Daoy (cell line): ENCODE measurements around the gene ZNF766. TPM values are rescaled to one million over a fixed set of nuclear protein-coding genes. Genes with fewer than 3 reads are reported as not detected.

Source experiments
- DNase-seq: peaks from one replicate; pipeline ENCODE4 v3.0.0-alpha.2; 2015; ENCODE audit warnings: low read depth
- total RNA-seq: library from RNA; depleted of rRNA; stranded (reverse); fragments of >200 nt; shearing (Covaris generic); gene quantifications from 2 replicates; pipeline ENCODE4 v1.2.3, GENCODE V29; 2014; rRNA removed

Gene ZNF766
- 7.5 and 12.5 TPM in 2 replicates for total RNA-seq

DNA sequence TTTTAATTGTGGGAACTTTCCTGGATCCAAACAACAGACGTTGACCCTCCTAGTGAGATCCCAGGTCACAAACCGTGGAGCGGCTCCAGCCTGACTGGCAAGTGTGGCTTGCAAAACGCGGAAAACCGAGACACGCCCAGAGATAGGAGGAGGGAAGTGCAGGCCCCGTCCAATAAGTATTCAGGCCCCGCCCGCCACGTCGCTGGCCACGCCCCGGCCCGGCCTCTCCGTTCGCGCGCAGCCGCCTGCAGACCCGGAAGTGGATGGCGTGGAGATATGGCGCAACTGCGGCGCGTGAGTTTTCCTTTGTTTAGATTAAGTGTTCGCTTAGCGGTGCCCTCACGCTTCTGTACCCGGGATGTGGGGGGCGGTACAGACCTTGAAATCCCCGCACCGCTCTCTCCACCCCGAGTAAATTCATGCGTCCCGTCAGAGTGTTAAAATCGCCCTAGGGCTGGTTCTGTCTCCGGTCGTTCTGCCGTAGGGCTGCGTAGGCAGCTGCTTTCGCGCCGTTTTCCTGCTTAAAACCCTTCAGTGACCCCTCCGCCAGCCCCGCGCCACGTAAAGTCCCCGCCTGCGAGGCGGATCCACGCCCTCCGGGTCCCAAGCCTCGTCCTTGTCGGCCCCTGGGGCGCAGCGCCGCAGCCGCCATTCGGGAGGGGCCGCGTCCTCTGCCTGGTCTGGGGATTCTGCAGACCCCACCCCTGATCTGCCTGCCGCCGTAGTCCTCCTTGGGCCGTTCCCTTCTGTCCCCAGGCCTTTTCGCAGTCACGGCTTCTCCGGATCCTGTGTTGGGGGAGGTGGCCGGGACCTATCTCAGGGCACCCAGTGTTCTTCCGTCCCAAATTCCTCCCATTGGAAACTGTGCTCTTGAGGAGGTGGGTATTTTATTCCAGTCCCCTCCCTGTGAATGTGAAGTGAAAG is at the start of gene ZNF766:
TSS of gene ZNF766 (plus strand) at position 250 of the 924 bp plus-strand sequence. CDS start at position 277, 27 bp downstream.
- DNase-seq = peak; percentile 97

DNA sequence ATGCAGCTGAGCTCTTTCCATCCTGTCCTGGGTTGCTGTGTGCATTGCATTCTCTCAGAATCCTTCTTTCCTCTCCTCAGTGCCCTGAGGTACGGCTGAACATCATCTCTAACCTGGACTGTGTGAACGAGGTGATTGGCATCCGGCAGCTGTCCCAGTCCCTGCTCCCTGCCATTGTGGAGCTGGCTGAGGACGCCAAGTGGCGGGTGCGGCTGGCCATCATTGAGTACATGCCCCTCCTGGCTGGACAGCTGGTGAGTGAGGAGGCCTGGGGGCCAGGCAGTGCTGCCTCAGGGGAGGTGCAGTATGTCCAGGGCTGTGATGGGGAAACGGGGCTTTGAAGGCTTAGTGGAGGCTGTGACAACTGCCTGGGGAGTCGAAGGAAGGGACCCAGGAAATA is 49.8 kb upstream of the ZNF766 start:
- no peak for DNase-seq

DNA sequence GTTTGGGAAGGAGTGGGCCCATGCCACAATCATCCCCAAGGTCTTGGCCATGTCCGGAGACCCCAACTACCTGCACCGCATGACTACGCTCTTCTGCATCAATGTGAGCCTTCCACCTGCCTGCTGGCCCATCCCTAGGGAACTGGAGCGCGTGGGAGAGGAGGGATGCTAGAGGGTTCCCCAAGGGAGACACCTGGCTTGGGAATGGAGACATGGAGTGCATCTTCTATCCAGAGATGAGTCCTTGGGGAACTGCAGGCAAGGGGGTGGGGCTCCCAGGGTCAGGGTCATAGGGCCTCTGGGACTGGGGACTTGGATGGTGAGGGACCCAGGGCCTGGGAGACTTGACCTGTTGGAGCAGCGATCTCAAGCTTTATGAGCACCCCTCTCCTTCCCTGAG is 48.4 kb upstream of the ZNF766 start:
- DNase-seq = no peak

DNA sequence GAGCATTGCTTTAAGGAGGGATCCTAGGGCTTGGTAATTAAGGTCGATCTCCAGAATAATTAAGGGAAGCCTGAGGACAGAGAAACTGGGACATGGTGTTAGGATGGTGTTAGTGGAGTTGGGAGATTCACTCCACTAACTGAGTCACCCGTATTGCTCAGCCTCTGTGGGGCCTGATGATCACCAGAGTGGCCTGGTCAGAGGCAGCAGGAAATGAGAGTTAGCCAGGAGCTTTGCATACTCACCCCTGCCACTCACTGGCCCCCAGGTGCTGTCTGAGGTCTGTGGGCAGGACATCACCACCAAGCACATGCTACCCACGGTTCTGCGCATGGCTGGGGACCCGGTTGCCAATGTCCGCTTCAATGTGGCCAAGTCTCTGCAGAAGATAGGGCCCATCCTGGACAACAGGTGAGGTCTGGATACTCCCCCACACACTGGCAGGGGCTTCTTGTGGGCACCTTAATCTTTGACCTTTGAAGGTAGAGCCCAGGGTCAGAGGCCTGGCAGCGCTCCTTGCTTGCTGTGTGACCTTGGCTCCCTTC is 47.5 kb upstream of the ZNF766 start:
- DNase-seq = no peak

DNA sequence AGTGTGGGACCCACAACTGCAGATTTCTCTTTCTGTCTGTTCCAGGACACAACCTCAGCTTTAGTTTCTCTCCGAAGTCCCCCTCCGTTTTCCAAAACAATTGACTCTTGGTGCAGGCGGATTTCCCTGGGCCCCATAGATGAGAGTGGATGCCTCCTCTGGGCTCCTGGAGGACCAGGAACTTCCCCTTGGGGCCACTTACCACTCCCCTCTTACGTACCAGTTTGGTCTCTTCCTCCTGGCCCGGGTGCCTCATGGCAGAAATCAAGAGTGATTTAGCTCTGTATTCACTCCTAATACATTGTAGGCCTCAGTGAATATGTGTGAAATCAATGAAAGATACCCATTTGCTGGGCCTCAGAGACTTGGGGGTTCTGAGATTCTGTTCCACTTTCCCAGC is 45.2 kb upstream of the ZNF766 start:
- DNase-seq = no peak

DNA sequence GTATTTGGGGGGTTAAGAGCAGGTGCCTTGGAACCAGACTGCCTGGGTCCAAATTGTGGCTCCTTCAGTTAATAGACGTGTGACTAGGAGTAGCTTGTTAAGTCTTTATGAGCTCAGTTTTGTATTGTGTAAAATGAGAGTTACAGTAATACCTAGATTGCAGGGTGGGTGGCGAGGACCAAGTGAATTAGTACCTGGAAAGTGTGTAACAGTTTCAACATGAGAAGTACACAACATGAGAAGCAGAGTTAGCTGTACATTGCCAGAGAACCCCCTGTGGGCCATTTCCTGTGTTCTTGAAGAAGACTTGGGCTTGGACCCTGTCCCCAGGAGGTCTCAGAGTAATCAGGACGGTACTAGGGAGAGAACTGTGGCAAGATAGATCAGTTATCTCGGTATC is 42.7 kb upstream of the ZNF766 start:
- no peak for DNase-seq

DNA sequence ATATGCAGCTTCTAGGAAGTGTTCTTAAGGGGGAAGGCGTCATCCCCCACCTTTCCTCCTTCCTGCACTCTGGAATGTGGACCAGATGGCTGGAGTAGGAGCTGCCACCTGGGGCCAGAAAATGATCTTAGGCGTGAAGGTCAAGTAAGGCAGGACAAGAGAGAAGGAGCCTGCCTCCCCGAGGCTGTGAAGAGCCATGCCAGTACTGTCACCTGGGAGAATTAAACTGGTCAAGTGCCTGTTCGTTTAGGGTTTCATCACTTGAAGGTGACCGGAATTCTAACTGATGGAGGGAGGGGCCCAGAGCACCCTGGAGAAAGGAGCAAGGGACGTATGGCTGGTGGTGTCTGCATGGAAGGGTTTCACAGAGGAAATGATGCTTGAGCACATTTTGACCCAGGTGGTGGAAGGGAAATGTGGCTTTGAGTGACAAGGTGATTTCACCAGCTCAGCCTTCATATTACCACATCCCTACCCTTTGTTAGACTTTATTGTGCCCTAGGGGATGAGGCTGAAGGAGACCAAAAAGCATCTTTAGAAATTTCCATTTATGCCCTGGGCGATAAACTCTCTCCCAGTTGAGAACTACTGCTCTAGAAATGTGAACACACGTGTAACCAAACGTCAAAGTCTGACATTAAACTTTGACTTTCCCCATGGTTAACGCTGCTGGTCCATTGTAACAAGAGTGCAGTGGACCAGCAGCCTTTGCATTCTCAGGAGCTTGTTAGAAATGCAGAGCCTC is 42.0 kb upstream of the ZNF766 start:
- DNase-seq = no peak

DNA sequence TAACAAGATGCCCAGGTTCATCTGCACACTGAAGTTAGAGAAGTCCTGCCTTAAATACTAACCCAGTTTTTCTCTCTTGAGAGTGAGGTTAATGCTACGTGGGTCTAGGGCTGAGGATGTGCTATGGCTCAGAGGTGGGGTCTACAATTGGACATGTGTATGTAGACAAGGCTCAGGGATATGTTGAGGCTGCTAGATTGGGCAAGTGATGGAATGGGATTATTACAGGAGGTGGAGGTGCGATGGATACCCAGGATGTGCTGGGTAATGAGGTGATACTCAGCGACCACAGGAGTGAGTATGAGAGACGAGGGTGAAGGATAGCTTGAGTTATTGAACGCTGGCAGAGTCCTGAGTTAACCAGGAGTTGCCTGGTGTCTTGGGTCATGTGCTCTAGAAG is 41.4 kb upstream of the ZNF766 start:
- DNase-seq = no peak

DNA sequence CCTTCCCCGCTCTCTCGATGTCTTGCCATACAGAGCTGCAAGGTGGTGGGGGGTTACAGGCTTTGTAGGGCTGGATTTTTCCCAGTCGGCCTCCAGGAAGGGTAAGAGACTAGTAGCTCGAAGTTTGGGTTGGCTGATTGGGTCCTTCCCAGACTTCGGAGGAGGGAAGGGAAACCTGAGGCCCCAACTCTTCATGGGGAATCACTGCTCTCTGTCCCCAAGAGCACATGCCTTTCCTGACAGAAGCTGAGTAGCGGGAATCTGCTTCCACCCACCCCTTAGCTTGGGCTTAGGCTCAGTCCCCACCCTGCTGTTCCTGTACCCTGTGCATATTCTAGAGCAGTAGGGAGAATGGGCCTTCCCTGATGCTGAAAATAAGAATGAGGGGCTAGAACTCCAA is 39.9 kb upstream of the ZNF766 start:
- DNase-seq = no peak

DNA sequence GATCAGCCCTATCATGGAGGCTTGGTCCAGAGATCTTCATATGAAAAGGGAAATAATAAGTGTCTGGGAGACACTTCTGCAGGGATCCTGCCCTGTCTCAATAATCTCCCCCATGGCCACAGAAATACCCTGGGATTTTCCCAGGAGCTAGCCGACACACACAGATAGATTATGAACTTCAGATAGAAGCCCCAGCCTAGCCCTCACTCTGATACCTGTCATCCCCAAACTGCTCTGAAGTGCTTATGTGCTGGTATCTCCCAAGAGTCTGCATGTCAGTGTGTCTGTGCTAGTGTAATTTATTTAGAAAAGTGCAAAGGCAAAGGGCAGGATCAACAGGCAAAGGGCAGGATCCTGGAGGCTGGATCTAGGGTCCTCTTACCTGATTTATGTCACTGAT is 38.7 kb upstream of the ZNF766 start:
- DNase-seq = no peak

DNA sequence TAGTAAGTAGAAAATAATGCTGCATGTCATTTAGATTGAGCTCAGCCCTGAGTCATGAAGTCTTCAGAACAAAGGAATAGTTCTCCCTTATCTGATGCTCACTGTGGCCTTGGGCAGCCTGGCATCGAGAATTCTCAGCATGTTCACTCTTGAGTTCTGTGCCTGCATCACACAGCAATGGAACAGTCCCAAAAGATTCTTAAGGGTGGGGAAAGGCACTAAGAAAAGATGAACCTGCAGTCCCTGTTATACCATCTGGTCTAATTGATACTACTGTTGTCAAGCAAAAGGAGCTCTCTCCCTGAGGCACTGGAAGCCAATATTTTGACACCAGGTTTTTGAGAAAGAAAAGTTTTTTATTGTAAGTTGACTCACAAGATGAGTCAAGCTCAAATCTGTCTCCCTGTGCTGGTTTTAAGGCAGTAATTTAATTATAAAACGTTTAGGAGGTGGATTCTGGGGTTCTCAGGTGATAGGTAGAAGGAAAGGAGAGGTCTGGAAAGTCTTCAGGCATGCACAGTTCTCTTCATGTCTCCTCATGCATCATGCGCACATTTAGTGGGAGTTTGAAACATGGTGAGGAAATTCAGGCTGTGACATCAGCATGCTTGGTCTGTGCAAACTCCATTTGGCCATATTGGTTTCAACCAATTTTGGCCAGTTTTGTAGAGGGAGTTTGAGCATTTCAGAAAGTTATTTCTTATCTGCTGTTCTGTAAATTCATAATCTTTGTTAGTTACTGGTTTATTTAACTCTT is 38.1 kb upstream of the ZNF766 start:
- no peak for DNase-seq

DNA sequence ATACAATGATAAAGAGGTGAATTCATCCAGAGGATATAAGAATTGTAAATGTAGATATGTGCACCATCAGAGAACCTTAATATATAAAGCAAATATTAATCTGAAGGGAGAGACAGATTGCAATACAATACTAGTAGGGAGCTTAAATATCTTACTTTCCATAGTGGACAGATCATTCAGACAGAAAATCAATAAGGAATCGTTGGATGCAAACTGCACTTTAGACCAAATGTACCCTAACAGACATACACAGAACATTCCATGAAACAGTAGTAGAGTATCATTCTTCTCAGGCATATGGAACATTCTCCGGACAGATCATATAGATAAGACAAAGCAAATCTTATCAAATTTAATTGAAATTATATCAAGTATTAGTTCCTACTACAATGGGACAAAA is 35.0 kb upstream of the ZNF766 start:
- DNase-seq = no peak

DNA sequence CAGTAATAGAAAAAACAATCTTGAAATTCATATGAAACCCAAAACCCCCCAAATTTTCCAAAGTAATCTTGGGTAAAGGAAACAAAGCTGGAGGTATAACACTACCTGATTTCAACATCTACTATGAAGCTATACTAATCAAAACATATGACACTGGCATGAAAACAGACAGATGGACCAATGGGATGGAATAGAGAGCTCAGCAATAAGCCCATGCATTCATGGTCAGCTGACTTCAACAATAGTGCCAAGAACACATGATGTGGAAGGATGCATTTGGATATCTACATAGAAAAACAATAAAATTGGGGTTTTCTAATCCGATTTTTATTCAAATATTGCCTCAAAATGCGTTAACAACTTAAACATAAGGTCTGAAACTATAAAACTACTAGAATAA is 32.2 kb upstream of the ZNF766 start:
- no peak for DNase-seq

DNA sequence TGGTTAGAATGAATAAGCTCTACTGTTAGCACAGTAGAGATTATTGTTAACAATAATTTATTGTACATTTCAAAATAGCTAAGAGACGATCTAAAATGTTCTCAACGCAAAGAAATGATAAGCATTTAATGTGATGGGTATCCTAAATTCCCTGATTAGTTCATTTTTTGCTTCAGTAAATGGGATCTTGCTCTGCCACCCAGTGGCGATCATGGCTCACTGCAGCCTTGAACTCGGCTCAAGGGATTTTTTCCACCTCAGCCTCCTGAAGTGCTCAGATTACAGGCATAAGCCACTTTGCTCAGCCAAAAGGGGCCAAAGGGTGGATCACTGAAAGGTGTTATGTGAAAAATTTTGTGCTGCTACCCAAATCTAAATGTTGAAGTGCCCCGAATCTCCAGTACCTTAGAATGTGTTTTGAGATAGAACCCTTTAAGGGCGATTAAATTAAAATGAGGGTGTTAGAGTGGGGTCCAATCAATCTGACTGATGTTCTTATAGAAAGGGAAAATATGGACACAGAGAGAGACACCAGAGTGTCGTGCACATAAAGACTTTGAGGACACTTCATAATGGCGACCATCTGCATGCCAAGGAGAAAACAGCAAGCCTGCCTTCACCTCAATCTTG is 31.5 kb upstream of the ZNF766 start:
- peak; percentile 55 for DNase-seq

DNA sequence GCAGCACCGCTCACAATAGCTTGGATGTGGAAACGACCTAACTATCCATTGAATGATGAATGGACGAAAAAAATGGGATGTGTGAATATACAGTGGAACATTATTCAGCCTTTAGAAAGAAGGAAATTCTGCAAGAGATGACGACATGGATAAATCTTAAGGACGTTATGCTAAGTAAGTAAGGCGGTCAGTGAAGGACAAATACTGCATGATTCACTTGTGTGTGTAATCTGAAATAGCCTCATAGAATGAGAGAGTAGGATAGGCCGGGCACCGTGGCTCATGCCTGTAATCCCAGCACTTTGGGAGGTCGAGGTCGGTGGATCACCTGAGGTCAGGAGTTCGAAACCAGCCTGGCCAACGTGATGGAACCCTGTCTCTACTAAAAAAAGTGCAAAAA is 25.4 kb upstream of the ZNF766 start:
- DNase-seq = no peak

DNA sequence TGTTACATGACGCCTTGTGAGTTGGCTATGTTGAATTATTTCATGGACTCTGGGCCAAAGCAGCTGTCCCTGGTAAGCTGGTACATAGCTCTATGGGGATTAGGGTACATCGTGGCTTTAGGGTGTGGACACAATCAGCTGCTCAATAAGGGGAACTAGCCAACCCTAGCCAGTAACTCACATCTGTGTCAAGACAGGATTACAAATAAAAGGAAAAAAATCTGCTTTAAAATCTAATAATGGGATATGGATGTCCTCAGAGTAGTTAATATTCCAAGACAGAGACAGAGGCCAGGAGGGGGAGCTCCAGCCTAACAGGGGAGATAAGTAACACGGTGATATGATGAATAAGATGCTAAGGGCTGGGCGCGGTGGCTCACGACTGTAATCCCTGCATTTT is 21.1 kb upstream of the ZNF766 start:
- DNase-seq = peak; percentile 40

DNA sequence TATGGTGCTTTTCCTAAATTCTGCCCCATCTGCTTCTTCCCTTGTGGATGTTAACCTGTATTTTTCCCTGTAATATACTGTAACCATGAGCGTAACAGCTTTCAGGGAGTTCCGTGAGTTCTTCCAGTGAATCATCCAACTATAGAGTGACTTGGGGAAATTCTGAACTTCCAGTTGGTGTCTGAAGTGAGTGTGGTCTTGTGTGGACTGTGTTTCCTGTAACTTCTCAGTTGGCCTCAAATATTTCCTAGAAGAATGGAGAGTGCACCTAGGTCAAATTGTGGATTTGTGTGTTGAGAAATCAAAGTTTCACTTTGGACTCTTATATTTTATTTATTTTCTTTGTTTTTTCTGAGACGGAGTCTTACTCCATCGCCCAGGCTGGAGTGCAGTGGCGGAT is 11.0 kb upstream of the ZNF766 start:
- DNase-seq = no peak

DNA sequence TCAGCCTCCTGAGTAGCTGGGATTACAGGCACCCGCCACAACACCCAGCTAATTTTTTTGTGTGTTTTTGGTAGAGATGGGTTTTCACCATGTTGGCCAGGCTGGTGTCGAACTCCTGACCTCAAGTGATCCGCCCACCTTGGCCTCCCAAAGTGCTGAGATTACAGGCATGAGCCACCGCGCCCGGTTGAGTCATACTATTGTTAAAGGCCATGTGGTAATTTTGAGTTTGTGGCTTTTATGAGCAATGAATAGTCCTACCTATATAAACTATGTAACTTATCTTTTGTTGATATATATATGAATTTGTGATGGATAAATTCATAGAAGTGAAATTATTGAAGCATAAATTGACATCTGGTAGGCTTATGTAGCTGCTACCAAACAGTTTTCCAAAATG is 3.8 kb upstream of the ZNF766 start:
- peak; percentile 23 for DNase-seq

DNA sequence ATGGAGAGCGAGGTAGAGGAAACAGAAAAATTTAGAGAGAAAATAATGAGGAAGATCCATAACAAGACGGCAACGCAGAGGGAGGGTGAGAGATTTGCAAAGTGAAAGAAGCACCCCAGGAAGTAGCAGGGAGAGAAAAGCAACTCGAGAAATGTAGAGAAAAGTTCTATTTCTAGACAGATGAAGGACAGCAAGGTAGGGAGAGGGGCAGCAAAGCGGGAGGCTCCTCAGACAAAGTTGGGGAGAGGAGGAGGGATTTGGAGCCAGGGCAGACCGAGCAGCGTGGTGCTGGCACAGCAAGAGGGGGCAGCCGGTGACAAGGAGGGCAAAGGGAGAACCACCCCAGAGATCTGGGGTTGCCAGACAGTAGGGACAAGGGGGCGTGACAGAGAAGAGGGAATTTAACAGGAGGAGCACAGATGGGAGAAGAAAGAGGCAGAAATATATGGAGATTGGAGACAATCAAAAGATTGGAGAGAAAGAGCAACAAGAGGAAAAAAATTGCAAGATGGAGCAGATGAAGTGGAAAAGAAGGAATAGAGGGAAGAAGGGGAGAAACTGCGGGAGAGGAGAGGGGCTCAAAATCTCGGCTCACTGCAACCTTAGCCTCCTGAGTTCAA is 989 bp downstream of the ZNF766 start:
- peak; percentile 28 for DNase-seq

DNA sequence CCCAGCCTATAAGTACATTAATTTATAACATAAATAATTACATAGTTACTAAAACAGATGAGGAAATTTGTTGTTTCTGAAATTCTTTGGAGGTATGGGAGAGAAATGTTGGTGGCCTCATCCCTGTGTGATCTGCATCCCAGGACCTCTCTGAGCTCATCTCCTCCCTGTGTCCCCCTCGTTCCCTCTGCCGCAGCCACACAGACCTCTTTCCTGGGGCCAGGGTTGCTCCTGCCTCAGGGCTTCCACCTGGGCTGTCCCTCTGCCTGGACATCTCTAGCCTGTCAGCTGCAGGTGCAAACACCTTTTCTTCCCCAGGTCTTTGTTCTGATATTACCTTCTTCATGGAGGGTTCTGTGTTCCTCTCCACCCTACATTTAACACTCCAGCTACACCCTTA is 3.9 kb downstream of the ZNF766 start:
- DNase-seq = no peak

DNA sequence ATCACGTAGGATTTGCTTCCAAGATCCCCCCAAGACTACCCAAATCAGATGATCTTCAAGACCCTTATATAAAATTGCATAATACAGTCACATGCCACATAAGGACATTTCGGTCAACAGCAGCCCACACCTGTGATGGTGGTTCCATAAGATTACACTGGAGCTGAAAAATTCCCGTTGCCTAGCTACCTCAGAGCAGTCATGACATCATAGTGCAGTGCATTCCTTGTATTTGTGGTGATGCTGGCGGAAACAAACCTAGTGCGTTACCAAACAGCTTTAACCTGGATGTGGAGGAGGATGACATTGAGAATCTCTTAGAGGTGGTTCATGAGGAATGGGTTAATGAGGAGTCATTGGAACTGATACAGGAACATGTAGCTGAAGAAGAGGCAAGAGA is 4.8 kb downstream of the ZNF766 start:
- no peak for DNase-seq
